ENCODE data around the gene BNC2. TPM values are rescaled to one million over a fixed set of nuclear protein-coding genes. Genes with fewer than 3 reads are reported as not detected.

BNC2 gene
- total RNA-seq, 1 experiment from 2014 or later: 43.6 TPM

DNA sequence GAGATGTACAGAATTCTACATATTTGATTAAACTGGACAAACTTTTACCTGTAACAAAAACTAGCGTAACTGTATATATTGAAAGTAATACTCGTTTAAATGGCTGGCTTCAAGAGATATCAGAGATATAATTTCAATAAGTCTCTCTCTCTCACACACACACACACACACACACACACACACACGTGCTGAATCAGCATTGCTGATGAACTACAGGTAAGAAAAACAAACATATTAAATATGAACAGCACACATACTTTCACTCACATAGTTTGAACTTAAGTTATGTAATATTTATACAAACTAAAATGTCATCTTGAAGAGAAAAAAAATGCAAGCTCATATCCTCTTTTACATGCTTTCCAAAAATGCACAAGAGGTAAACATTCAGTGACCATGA, 145.4 kb downstream of the BNC2 start:
- Histone ChIP-seq H2AK5ac (ENCODE audit: insufficient read length, low read length) (no peak overlapping the region), H2BK20ac (ENCODE audit: low read depth, low read length, poor library complexity, severe bottlenecking) (no peak overlapping the region), H4K91ac (ENCODE audit: insufficient read length, low read depth, low read length) (no peak overlapping the region), H3T11ph (ENCODE audit: low read length) (no peak overlapping the region), H3K56ac (ENCODE audit: insufficient read length, low read depth, low read length) (no peak overlapping the region), H3K79me2 (ENCODE audit: insufficient read depth, low read length) (peaks cover 6% of the 10 kb centered on the region; the same call in 1 of the 2 replicates), H3K14ac (ENCODE audit: insufficient read depth, low read length) (no peak overlapping the region), H2BK5ac (ENCODE audit: insufficient read length, low read length) (no peak overlapping the region), H3K4me1 (ENCODE audit: insufficient read depth, low read length) (peaks cover 12% of the 10 kb centered on the region; the same call in 1 of the 2 replicates), H3K4me2 (ENCODE audit: insufficient read depth, insufficient read length, low read length) (no peak overlapping the region), H3K9ac (ENCODE audit: extremely low read depth, insufficient read length, low read length) (no peak overlapping the region), H2BK12ac (ENCODE audit: insufficient read length, low read depth, low read length) (no peak overlapping the region), H3K4ac (ENCODE audit: low read depth, low read length) (no peak overlapping the region), H2AFZ (ENCODE audit: low read length) (no peak overlapping the region), H3K27ac (ENCODE audit: insufficient read length, low read depth, low read length) (no peak overlapping the region), H3K79me1 (ENCODE audit: insufficient read depth, low read depth, low read length, poor library complexity, severe bottlenecking) (no peaks in the 10 kb centered on the region), H4K8ac (replicated peaks; ENCODE audit: insufficient read length, low read depth, low read length) (no peak overlapping the region), H3K27me3 (ENCODE audit: insufficient read depth, low read length) (no peaks in the 10 kb centered on the region), H4K5ac (ENCODE audit: insufficient read length, low read depth, low read length) (no peak overlapping the region), H3K9me3 (ENCODE audit: control insufficient read depth, low read depth, low read length) (no peaks in the 10 kb centered on the region), H2BK15ac (ENCODE audit: low read depth, low read length) (no peak overlapping the region), H3K23ac (ENCODE audit: insufficient read length, low read depth, low read length) (no peak overlapping the region), H3K23me2 (ENCODE audit: insufficient read length, low read depth, low read length, poor library complexity, severe bottlenecking) (peaks cover 14% of the 10 kb centered on the region), H4K20me1 (ENCODE audit: control insufficient read depth, insufficient read depth, insufficient read length) (no peaks in the 10 kb centered on the region), H2BK120ac (ENCODE audit: low read depth, low read length, poor library complexity, severe bottlenecking) (no peak overlapping the region), H3K18ac (ENCODE audit: insufficient read length, low read depth, low read length) (no peak overlapping the region)
- no peaks in the 10 kb centered on the region for H3K9me3 Mint-ChIP-seq
- H3K27ac Mint-ChIP-seq: no peak overlapping the region
- TF ChIP-seq, protein P1, sequence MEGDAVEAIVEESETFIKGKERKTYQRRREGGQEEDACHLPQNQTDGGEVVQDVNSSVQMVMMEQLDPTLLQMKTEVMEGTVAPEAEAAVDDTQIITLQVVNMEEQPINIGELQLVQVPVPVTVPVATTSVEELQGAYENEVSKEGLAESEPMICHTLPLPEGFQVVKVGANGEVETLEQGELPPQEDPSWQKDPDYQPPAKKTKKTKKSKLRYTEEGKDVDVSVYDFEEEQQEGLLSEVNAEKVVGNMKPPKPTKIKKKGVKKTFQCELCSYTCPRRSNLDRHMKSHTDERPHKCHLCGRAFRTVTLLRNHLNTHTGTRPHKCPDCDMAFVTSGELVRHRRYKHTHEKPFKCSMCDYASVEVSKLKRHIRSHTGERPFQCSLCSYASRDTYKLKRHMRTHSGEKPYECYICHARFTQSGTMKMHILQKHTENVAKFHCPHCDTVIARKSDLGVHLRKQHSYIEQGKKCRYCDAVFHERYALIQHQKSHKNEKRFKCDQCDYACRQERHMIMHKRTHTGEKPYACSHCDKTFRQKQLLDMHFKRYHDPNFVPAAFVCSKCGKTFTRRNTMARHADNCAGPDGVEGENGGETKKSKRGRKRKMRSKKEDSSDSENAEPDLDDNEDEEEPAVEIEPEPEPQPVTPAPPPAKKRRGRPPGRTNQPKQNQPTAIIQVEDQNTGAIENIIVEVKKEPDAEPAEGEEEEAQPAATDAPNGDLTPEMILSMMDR (conservative IDR thresholded peaks at IDR 0.05): no peak
- H3K4me1 Mint-ChIP-seq: peaks cover 57 to 61% of the 10 kb centered on the region in 2 experiments
- DNase-seq: no peak
- H3K36me3 Mint-ChIP-seq (ENCODE audit: insufficient read depth in 1 of 3, low read depth in 3 of 3): no peaks in the 10 kb centered on the region
- no CpG with 5 or more reads among the region's 3 CpGs for WGBS (ENCODE audit: extremely low coverage, insufficient read length, low lambda C conversion rate)
- H3K27me3 Mint-ChIP-seq (ENCODE audit: low read depth): no peaks in the 10 kb centered on the region
- peak overlapping the region in 1 of 2 experiments; percentile 16; a peak in 1 of 5 replicates for H3K4me3 Mint-ChIP-seq

Measured in H9 (cell line).